HG02938 (cell line): ENCODE data around the gene CEP162.
A peak's percentile ranks its signal among the peaks of the same experiment; 100 is the strongest.
"Not testable (repeated sequence)": the region's sequence is repeated elsewhere in the genome, so short reads cannot be mapped to it uniquely, and the experiment has no call there.

ENCODE experiments used
- ATAC-seq: cut with Tn5 transposase; IDR thresholded peaks from one replicate; pipeline ENCODE4 v1.9.1; 2021; ENCODE audit warnings: mild to moderate bottlenecking, moderate library complexity; ENCODE audit not compliant: unreplicated experiment

CEP162 gene

GRCh38 chr6:84243240-84243639 is 15.8 kb upstream of the CEP162 start:
- ATAC-seq: no peak

- ATAC-seq: peak; percentile 85
Measured at GRCh38 chr6:84242265-84242664, 14.8 kb upstream of the CEP162 start.

DNA sequence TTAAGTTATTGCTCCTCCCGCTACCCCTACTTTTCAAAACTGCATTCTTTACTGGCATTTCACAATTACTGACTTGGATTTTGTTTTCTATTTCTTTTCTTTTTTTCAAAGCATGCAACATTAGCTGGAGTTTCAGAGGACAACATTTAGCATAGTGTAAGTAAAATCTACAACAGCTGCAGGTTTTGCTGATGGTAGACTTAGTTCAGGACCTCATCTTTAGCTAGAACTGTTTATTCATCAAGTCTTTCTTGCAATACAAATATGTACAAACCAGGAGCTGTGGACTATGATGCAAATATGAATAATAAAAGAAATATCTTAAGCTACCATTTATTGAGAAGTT is 728 bp upstream of the CEP162 start:
- ATAC-seq: no peak

DNA sequence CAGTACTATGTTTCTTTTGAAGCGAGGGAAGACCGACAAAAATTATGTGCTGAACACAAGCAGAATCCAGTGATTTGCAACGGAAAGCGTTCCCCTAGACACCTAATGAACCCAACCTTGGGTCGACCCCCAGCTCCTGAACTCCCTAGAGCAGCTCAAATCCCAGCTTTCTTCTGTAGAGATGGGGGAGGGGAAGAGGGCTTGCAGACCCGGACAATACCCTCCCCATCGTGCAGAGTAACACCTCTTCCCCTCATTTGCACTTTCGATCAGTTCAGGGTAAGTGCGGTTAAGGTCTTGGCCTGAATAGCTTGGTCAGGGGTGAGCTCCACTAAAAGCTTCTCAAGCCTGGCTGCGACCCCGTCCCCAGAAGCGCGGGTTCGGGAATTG is 404 bp downstream of the CEP162 start:
- peak; percentile 9 for ATAC-seq

GRCh38 chr6:84224251-84224650 is 3.2 kb downstream of the CEP162 start:
- no peak for ATAC-seq

GRCh38 chr6:84223608-84224007 is 3.8 kb downstream of the CEP162 start:
- not testable (repeated sequence) for ATAC-seq

DNA sequence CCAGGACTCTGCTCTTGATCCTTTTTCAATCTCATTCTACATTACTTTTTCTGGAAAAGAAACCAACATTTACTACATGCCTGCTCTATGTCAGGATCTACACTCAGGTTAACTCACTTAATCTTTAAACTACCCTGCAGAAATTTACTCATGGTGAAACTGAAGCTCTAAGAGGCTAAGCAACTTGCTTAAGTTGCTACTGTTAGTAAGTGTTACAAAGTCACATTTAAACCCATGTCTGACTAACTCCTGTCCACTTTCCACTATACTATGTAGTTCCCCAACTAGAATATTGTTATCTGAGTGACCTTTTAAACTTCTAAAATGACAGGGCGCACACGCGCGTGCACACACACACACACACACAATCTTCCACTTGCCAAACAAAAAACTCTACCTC is 5.0 kb downstream of the CEP162 start:
- ATAC-seq: no peak

GRCh38 chr6:84220809-84221409 is 6.5 kb downstream of the CEP162 start:
- no peak for ATAC-seq

DNA sequence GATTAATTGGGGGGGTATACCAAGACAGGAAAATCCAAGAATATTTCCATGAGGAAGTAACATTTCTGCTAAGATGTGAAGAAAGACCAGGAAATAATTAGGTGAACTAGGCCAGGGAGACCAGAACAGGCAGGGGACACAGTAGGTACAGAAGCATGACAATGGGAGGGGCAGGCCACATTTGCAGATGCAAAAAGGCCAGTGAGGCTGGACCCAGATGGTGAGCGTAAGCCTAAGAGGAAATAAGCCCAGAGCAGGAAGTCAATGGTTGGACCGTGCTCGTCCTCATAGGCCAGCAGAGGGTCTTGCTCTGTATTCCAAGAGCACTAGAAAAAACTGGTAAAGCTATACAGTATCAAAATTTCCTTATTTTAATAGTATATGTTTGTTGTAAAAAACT is 9.4 kb downstream of the CEP162 start:
- no peak for ATAC-seq

DNA sequence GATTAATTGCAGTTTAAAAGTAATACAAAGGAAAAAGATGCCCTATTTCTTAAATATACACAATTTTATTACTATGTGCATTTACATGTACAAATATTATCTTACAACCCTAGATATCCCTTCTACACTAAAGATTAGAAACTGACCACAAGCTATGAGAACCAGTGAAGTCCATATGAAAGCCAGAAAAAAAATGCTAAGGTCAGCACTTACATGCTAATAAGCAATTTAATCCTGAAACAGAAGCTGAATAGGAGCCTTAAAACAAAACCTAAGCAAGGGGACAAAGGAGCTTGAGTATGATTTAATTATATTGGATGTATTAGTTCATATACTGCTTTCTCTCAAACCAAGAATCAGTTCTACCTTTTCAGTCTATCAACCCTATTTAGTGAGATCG is 14.2 kb downstream of the CEP162 start:
- no peak for ATAC-seq

- ATAC-seq: no peak
Measured at GRCh38 chr6:84204011-84204410, 23.4 kb downstream of the CEP162 start.

GRCh38 chr6:84199987-84200386 is 27.5 kb downstream of the CEP162 start:
- not testable (repeated sequence) for ATAC-seq

DNA sequence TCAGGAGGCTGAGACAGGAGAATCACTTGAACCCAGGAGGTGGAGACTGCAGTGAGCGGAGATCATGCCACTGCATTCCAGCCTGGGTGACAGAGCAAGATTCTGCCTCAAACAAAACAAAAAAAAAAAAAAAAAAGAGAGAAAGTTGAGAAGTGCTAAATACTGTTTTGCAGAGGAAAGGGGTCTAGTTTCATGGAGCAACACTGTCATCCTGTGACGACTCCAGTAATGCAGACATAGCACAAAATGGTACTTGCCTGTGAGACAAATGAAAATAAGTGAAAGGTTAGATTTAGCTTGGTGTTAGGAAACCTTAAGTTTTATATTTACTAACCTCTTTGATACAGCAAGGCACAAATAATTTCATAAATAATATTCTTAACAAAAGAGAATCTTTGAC is 29.7 kb downstream of the CEP162 start:
- no peak for ATAC-seq

GRCh38 chr6:84193114-84193708 is 34.2 kb downstream of the CEP162 start:
- ATAC-seq: peak; percentile 65

DNA sequence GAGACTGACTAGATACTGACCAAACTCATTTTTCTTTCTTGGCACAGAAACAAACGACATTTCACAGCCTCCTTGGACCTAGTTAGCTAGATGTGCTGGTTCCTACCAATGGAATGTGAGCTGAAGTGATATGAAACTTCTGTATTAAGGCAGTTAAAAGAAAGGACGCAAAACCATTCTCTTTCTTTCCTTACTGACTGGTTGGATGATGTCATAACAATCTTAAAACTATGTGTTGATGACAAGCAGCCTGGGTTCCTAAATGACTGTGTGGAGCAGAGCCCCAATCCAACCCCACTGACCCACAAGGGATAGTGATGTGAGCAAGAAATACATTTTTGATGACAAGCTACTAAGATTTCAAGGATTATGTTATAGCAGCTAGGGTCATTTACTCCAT is 35.6 kb downstream of the CEP162 start:
- no peak for ATAC-seq

GRCh38 chr6:84189356-84189755 is 38.1 kb downstream of the CEP162 start:
- not testable (repeated sequence) for ATAC-seq

GRCh38 chr6:84183430-84183829 is 44.0 kb downstream of the CEP162 start:
- ATAC-seq: no peak

GRCh38 chr6:84182001-84182400 is 45.4 kb downstream of the CEP162 start:
- no peak for ATAC-seq

DNA sequence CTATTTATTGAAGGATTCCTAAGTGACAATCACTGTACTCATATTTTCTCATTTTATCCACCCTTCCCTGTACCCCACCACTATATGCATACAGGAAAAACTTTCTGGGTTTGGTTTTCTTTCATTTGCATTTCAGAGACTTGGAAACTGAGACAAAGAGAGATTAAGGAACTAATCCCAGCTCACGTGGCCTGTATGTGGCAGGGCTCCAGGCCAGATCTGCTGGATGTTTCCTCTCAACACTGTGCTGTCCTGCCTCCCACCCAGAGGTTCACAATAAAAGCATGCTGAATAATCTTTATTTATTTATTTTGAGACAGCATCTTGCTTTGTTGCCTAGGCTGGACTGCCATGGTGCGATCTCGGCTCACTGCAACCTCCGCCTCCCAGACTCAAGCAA is 50.2 kb downstream of the CEP162 start:
- no peak for ATAC-seq

- ATAC-seq: no peak
Measured at GRCh38 chr6:84172574-84172973, 54.9 kb downstream of the CEP162 start.

DNA sequence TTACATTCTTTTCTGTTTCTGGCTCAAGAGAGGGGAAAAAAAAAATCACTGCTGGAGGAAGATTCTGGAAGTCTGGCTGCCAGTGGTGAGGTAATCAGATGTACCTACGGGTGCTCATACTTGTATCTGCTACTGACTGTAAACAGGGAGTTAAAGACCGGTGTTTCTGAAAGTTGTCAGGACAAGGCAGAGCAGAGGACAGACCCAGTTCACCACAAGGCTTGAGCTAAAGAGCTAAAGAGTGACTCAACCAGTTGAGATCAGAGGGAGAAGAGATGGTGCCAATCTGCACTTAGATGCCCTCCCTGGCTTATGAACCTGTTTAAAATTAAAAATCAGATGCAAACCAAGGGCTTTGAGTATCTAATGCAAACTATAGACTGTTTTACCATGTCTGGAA is 55.4 kb downstream of the CEP162 start:
- no peak for ATAC-seq

- ATAC-seq: no peak
Measured at GRCh38 chr6:84167457-84167856, 60.0 kb downstream of the CEP162 start.

GRCh38 chr6:84166395-84166794 is 61.0 kb downstream of the CEP162 start:
- no peak for ATAC-seq
